Suppressor macrophage treated with lipopolysaccharide for 1 hour (primary cell): ENCODE results near the gene CCSER1.
"Not testable (repeated sequence)": the region's sequence is repeated elsewhere in the genome, so short reads cannot be mapped to it uniquely, and the experiment has no call there.

Source experiments
- DNase-seq, 3 donors: peaks; one replicate each; pipeline ENCODE4 v3.0.0-alpha.2; 2020 to 2022

The CCSER1 gene

DNA sequence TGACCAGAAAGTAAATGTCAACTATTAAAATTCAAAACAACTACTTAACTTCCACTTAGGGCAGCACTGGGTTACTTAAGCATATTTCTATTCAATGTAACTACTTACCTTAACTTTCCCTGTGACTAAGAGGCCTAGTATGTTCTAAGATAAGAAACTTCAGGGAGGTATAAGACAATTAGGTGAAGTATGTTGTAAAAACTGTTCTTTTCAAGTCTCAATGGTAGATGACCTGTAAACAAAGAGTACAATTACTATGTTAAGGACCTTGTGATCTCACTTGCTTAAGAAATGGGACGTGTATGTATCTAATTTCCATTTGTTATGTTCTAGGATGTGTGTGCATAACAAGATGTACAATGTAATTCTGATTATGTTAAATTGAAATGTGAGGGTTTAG is 960.5 kb downstream of the CCSER1 start:
- DNase-seq: no peak

DNA sequence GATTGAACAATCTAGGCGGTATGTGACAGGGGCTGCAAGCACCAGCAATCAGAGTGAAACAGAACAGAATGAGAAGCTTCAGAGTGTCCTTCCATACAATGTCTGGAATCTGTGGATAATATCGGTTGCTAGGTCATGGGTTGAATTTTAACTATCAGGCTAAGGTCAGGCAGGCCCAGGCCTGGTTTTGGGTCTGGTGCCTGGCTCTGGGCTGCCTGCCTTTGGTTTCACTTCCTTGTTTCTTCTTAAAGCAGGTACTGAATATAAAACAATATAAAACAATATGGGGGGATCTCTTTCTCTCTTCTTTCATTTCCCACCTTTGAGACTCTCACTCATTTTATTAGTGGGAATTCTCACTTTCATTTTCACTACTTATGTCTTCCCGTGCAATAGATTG is 962.0 kb downstream of the CCSER1 start:
- no peak for DNase-seq

DNA sequence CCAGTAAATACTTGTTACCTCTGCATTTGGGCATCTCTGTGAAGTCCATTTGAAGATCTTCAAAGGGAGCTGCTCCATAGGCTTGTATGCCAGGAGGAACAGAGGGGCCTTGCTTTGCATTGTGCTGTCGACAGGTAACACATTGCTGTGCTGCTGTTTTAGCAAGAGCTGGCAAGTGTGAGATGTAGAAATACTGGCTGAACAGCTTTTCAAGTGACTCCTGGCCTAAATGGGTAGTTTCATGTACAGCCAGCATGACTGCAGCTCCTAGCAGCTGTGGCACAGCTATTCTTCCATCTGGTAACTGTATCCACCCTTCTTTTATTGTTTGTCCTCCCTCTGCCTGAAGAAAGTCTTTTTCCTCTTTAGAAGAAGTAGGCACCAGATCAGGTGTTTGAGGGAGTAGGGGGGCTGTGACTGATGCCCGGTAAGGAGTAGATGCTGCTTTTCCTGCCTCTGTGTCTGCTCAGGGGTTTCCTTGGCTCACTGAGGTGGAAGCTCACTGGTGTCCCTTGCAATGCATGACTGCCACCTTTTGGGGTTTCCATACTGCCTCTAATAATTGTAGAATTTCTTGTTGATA is 965.3 kb downstream of the CCSER1 start:
- DNase-seq: no peak

DNA sequence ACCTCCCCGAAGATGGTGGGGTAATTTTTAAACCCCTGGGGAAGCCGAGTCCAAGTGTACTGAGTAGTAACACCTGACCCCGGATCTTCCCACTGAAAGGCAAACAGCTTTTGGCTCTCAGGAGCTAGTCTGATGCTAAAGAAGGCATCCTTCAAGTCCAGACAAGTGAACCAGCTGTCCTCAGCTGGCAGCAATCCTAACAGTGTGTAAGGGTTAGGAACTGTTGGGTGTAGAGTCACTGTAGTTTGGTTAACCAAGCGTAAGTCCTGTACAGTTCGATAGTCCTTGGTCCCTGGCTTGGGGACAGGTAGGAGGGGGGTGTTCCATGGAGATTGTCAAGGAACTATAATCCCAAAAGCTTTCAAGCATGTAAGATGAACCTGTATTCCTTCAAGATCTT is 967.0 kb downstream of the CCSER1 start:
- not testable (repeated sequence) for DNase-seq

DNA sequence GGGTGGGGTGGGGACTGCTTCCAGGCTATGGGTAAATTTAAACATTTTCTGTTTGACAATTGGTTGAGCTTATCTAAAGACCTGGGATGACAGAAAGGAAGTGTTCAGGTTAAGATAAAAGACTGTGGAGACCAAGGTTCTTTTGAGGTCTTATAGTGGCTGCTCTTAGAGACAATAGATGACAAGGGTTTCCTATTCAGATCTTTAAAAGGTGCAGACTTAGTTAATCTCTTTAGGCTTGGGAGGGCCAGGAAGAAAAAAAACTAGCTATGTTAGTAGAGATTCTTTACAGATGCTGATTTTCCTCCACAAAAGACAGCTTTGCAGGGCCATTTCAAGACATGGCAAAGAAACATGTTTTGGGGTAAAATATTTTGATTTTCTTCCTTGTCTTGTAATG is 972.5 kb downstream of the CCSER1 start:
- no peak for DNase-seq

DNA sequence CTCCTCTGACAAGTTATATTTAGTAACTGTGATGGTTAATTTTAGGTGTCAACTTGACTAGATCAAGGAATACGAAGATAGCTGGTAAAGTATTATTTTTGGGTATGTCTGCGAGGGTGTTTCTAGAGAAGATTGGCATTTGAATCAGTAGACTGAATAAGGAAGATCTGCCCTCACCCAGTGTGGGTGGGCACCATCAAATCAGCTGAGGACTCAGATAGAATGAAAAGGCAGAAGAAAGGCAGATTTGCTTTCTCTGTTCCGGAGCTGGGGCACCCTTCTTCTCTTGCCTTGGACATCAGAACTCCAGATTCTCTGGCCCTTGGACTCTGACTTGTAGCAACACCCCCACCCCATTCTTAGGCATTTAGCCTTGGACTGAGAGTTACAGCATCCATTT is 981.6 kb downstream of the CCSER1 start:
- no peak for DNase-seq

DNA sequence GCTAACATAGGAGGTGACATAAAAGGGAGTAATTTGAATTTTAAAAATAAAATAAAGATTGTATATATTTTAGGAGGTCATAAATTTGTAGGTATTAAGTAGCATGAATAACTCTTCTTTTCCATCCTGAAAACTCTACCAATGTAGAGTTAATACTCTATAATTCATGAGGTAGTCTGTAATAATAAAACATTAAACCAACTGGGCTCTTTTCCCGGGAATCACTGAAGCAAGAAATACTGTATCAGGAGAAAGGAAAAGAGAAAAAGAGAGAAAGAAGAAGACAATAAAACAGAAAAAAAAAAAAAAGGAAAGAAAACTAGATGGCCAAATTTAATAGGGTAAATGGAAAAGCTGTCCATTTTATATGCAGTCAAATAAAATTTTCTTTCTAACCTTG is 984.4 kb downstream of the CCSER1 start:
- DNase-seq: no peak

DNA sequence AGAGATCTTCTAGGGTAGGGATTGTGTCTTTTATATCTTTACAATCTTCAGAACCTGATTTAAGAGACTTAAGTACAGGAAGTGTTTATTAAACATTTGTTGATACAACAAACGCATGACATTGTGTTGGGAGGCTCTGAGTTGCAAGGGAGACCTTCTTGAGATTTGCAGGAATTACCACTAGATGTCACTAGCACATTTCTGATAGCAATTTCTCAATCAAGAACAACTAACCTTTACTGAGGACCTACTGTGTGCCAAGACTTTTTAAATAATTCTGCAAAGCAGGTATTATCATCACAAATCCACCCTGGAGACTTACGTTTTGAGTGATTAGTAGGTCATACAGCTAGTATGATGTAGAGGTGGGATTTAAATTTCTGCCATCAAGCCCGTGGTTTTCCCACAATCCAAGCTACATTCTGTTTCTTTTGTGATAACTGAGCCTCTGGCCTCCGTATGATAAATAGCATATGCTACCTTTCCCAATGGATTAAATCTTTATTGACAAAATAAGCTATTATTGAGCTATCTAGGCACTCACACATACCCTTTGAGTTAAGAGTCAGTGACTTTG is 986.0 kb downstream of the CCSER1 start:
- DNase-seq: peak; percentile 3 to 24 (median 14)

DNA sequence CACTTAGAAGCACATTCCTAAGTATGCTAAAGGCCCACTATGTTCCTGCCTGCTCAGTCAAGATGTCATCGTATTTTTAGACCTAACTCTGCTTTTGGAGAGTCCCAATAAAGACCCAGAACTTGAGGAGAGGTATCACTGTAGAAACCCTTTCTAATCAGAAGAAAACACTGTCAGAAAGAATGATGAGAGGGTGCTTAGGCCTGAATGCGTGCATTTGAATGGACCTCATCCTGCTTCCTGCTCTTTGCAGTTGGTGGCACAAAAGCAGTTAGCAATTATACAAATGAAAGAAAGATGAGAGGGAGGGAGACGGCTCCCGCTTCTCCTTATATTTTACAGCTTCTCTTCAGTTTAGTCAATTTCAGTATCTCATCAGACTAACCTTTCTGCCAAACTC is 987.2 kb downstream of the CCSER1 start:
- no peak for DNase-seq

DNA sequence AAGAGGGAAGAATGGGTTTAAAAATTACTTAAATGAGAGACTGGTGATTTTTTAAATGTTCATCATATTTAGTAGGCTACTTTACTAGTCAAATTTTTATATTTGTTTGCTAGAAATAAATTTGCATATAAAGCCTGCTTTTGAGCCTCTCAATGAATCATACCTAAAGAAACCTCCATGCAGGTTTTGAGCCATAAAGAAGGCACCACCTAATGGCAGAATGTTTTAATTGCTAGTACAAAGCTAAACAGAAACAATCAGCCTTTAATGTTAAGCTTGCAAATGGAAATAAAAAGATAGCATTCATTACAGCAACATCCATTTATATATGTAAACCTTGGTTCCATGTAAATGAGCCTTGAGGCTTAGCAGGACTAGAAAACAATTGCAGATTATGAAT is 989.7 kb downstream of the CCSER1 start:
- peak in 1 of 3 donors; percentile 2 for DNase-seq

DNA sequence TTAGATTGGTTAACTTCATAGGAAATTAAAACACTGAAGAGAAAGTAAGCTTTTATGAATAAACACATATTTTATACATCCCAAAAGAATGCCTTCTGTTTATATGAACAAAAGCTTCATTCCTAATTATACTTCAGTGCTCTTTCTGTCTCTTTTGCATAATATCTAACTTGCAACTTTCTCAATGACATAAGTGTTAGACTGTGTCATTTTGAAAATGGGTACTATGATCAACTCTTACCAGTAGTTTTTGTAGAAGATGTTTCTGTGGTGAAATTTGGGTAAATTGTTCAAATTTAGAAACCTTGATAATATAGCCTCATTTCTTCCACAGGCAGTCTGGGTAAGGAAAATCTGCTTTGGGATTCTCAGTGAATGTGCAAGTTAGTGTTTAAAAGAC is 991.4 kb downstream of the CCSER1 start:
- DNase-seq: no peak

DNA sequence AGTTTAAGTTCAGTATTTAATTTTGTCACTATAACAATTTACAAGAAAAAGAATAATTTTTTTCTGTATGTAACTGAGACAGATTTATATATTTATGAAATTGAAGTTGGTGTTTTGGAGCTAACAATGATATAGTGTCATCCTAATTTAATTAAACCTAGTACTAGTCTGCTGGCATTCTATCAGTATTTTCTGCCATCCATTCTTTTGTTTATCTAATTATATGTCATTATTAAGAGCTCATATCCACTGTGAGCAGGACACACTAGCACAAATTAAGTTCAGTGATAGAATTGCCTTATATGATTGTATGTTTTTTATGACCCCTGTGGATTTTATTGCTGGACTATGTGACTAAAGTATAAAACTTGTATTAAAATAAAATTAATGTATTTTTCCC is 996.5 kb downstream of the CCSER1 start:
- DNase-seq: no peak

DNA sequence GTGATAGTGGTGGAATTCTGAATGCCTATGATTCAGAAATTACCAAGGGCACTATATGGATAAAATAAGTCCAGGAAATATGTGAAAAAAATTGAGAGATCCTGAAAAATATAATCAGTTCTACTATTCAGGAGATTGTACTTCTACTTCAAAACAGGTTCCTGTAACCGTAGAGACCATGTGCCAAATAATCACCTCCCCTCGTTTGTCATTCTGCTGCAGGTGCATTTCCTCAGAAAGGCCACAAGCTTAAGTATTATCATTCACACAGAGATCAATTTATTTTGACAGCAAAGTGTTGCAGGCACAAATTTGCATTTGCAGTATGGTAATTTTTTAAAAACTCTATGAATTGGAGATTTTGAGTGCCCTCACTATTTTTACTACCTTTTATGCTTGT is 1000.0 kb downstream of the CCSER1 start:
- no peak for DNase-seq

DNA sequence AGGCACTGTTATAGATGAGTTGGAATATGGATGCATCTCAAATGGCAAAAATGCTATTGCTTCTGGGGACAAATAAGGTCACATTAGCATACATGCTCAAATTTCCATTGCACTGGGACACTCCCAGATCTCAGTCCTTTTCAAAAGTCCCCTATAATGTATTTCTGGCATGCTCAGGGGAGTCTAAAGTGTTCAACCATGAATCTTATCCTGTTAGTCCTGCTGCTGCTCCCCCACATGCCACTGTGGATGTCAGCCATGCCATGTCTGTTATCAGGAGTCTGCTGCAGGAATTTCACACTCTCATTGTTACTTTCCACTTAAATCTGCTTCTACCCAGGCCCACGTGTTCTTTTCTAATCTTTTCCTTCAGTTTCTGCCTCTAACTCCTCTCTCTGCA is 1000.6 kb downstream of the CCSER1 start:
- DNase-seq: no peak

DNA sequence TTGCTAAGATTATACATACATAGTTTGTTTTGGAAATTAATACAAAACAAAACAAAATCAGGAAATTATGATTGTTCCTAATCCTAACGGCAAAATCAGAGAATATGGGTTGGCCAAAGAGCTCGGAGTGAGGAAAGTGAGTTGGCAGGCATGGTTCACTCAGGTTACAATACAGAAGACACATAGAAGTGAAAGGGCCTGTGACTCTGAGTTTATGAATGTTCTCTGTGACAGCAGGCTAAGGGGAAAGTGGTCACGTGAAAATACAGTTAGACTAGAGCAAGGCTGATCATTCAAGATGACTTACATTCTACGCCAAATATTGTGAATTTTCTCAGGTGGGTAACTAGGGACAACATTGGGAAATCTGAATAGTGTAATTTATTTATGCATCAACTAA is 1001.3 kb downstream of the CCSER1 start:
- DNase-seq: no peak

DNA sequence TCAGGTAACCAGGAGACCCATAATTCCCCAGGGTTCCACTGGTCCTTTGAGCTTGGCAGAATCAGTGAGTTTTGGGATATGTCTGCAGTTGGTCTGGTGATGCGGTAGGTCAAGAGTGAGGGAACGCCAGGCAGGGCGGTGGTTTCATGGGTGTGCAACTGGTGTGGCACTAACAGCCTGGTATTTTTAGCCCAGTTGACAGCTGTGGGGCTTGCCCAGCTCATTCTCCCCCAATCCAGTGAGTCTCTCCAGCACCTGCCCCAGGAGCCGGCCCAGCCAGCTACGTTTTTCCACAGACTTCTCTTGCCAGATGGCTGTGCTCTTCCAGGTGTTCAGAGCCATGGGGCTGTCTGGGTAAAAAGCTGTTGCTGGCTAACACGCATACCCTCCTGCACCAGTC is 1019.9 kb downstream of the CCSER1 start:
- DNase-seq: no peak

DNA sequence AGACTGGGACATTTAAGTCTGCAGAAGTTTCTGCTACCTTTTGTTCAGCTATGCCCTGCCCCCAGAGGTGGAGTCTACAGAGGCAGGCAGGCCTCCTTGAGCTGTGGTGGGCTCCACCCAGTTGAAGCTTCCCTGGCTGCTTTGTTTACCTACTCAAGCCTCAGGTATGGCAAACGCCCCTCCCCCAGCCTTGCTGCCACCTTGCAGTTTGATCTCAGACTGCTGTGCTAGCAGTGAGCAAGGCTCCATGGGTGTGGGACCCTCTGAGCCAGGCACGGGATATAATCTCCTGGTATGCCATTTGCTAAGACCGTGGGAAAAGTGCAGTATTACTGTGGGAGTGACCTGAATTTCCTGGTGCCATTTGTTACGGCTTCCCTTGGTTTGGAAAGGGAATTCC is 1026.8 kb downstream of the CCSER1 start:
- DNase-seq: not testable (repeated sequence)

DNA sequence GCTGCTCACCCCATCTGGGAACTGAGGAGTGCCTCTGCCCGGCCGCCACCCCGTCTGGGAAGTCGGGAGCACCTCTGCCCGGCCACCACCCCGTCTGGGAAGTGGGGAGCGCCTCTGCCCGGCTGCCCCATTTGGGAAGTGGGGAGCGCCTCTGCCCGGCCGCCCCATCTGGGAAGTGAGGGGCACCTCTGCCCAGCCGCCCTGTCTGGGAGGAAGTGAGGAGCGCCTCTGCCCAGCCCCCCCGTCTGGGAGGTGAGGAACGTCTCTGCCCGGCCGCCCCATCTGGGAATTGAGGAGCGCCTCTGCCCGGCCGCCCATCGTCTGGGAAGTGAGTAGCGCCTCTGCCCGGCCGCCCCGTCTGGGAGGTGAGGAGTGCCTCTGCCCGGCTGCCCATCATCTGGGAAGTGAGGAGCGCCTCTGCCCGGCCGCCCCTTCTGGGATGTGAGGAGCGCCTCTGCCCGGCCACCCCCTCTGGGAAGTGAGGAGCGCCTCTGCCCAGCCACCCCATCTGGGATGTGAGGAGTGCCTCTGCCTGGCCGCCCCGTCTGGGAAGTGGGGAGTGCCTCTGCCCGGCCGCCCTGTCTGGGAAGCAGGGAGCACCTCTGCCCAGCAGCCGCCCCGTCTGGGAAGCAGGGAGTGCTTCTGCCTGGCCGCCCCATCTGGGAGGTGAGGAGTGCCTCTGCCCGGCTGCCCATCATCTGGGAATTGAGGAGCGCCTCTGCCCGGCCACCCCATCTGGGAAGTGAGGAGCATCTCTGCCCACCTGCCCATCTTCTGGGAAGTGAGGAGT is 1040.9 kb downstream of the CCSER1 start:
- not testable (repeated sequence) for DNase-seq

DNA sequence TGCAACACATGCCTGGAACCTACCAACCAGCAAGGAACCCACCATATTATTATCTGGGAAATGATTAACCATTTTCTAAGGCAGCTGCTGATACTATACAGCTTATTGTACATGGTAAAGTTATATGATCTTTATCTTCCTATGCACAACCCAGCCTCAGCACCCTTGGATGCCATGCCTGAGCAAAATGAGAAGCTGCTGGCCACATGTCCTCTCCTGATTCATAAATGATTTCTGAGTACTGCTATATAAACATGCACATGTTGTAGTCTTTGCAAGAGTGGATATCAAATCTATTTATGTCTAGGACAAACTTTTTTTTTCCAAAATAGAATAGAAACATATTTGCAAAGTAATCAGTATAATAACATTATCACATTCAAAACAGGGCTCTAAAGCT is 1043.6 kb downstream of the CCSER1 start:
- no peak for DNase-seq

DNA sequence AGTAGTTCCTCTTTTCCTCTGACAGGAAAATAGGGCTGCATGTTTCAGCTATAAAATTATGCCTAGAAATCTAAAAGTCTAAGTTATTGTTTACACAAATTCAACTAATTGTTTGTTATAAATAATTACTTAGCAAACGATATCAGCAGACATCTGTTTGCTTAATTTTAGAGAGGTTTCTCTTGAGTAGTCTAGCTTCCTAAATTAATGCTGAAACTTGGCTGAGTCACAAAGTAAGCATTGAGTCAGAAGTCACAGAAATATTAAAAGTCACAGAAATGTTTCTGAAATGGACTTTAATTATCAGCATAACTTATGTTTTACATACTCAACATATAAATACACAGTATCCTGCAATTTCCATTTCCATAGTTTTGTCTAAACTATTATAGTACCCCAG is 1044.0 kb downstream of the CCSER1 start:
- DNase-seq: no peak

DNA sequence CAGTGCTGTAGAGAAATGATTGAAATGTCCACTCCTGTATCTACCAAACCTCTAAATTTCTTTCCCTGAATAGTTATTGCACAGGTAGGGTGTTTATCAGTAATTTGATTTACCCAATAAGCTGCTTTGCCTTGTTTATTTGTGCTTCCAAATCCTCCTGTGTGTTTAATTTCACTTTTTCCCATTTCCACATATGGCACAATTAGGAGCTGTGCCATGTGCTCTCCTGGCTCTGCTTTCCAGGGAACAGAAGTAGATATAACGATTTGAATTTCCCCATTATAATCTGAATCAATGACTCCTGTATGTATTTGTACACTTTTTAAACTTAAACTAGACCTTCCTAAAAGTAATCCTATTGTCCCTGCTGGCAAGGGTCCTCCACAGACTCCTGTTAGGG is 1057.9 kb downstream of the CCSER1 start:
- not testable (repeated sequence) for DNase-seq

DNA sequence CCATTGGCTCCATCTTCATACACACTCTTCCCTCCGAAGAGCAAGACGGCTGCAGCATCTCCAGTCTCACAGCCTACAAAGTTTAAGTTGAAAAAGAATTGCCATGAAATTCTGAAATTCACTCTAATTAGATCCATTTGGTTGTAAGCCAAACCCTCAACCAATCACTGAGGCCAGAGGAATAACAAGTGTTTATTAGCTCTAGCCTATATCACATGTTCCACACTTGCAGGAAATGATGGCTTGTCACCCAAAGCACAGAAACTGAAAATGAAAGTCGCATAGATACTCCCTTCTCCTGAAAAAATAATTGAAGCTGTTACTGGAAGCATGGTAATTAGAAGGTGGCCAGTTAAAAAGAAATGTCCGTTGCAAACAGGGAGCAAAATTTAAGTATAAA is 1071.8 kb downstream of the CCSER1 start:
- DNase-seq: no peak

DNA sequence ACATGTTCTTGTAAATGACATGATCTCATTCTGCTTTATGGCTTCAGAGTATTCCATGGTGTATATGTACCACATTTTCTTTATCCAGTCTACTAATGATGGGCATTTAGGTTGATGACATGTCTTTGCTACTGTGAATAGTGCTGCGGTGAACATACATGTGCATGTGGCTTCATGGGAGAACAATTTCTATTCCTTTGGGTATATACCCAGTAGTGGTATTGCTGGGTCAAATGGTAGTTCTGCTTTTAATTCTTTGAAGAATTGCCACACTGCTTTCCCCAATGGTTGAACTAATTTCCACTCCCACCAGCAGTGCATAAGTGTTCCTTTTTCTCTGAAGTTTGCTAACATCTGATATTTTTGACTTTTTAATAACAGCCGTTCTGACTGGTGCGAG is 1080.3 kb downstream of the CCSER1 start:
- no peak for DNase-seq

DNA sequence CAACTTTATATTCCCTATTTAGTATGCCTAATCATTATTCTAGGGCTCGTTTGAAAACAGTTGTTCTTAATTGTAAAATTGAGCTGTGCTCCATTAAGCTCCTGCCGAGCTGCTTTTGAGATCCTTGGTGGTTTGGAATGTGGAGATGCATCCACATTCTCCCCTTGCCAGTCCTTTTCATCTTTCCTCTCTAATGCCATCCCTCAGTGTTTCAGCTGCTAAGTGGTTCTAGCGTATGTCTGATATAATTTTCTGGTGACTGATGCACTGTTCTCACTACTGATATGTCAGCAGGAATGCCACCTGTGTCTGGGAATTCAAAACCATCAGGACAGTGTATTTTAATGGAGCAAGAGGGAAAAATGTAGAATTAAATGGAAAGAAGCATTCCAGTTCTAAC is 1085.0 kb downstream of the CCSER1 start:
- no peak for DNase-seq
